Osteoblast (primary cell): ENCODE data around the gene ADK. TPM values are rescaled to one million over a fixed set of nuclear protein-coding genes. Genes with fewer than 3 reads are reported as not detected.

ENCODE experiments used
- DNase-seq: peaks from one replicate; pipeline ENCODE4 v3.0.0; 2011; ENCODE audit warnings: low spot score, mixed read lengths; ENCODE audit not compliant: insufficient read length; ENCODE audit errors: missing footprints
- H2AFZ ChIP-seq: 2 replicates; pipeline ENCODE4 v1.6.0; 2011; ENCODE audit warnings: mild to moderate bottlenecking, low read length
- H3K27ac ChIP-seq: 2 replicates; pipeline ENCODE4 v1.5.1; 2011; ENCODE audit warnings: mild to moderate bottlenecking, low read depth, low read length, moderate library complexity
- H3K27me3 ChIP-seq: 2 replicates; pipeline ENCODE4 v1.6.0; 2012; ENCODE audit warnings: mild to moderate bottlenecking, control low read depth, inconsistent platforms, low read length, moderate library complexity; ENCODE audit not compliant: insufficient read depth
- H3K36me3 ChIP-seq: 2 replicates; pipeline ENCODE4 v1.5.1; 2011; ENCODE audit warnings: mild to moderate bottlenecking, low read length, control low read depth, moderate library complexity; ENCODE audit not compliant: insufficient read depth
- H3K4me1 ChIP-seq: 2 replicates; pipeline ENCODE4 v1.5.1; 2011; ENCODE audit warnings: mild to moderate bottlenecking, low read length, control low read depth, moderate library complexity; ENCODE audit not compliant: insufficient read depth
- H3K4me2 ChIP-seq: 2 replicates; pipeline ENCODE4 v1.6.0; 2011; ENCODE audit warnings: mild to moderate bottlenecking, low read length; ENCODE audit not compliant: insufficient read depth
- H3K4me3 ChIP-seq: fragments of 200-600 bp; sonication (generic); 3 replicates; pipeline ENCODE4 v1.5.1; 2012; ENCODE audit warnings: mild to moderate bottlenecking, low read length, inconsistent platforms; ENCODE audit not compliant: insufficient read depth
- H3K79me2 ChIP-seq: 2 replicates; pipeline ENCODE4 v1.6.0; 2012; ENCODE audit warnings: mild to moderate bottlenecking, low read length, control low read depth, inconsistent platforms; ENCODE audit not compliant: insufficient read depth
- H3K9me3 ChIP-seq: 2 replicates; pipeline ENCODE4 v1.5.1; 2011; ENCODE audit warnings: low read depth, low read length, control low read depth
- H4K20me1 ChIP-seq: 2 replicates; pipeline ENCODE4 v1.6.0; 2012; ENCODE audit warnings: mild to moderate bottlenecking, low read length, control low read depth; ENCODE audit not compliant: insufficient read depth
- CTCF ChIP-seq: IDR thresholded peaks from 2 replicates; pipeline ENCODE4 v1.5.1; 2011; ENCODE audit warnings: mild to moderate bottlenecking, low read depth, low read length, moderate library complexity; ENCODE audit errors: extremely low read depth
- total RNA-seq: library from RNA; depleted of rRNA; stranded (reverse); fragments of >200 nt; gene quantifications from 2 replicates; pipeline ENCODE4 v1.2.3, GENCODE V29; 2012

ADK gene
- total RNA-seq, 1 donor: 34.0 TPM

GRCh38 chr10:74733612-74734011 lies 582.6 kb downstream of the ADK start:
- Histone ChIP-seq H3K9me3 (no peaks in the 10 kb centered on the region), H4K20me1 (no peaks in the 10 kb centered on the region)
- DNase-seq: no peak

GRCh38 chr10:74736029-74736428 lies 585.0 kb downstream of the ADK start:
- Histone ChIP-seq H2AFZ (no peak overlapping the region), H3K4me2 (no peak overlapping the region), H3K36me3 (no peaks in the 10 kb centered on the region), H3K4me1 (no peaks in the 10 kb centered on the region), H3K9me3 (no peaks in the 10 kb centered on the region), H3K79me2 (no peaks in the 10 kb centered on the region), H3K27ac (no peak overlapping the region), H3K4me3 (no peak overlapping the region), H3K27me3 (no peaks in the 10 kb centered on the region), H4K20me1 (no peaks in the 10 kb centered on the region)
- TF ChIP-seq CTCF: no peak
- no peak for DNase-seq

More at GRCh38 chr10:74733612-74734011, 582.6 kb downstream of the ADK start:
- Histone ChIP-seq H2AFZ (no peak overlapping the region), H3K27me3 (no peaks in the 10 kb centered on the region), H3K4me2 (no peak overlapping the region), H3K4me1 (no peaks in the 10 kb centered on the region), H3K36me3 (no peaks in the 10 kb centered on the region), H3K27ac (no peak overlapping the region), H3K4me3 (no peak overlapping the region), H3K79me2 (no peaks in the 10 kb centered on the region)
- TF ChIP-seq CTCF: no peak

GRCh38 chr10:74738052-74738451 lies 587.0 kb downstream of the ADK start:
- H3K4me2 ChIP-seq: no peak overlapping the region
- H3K27me3 ChIP-seq: no peaks in the 10 kb centered on the region
- TF ChIP-seq CTCF: no peak
- no peaks in the 10 kb centered on the region for H3K79me2 ChIP-seq
- H3K9me3 ChIP-seq: no peaks in the 10 kb centered on the region
- DNase-seq: no peak
- H3K36me3 ChIP-seq: no peaks in the 10 kb centered on the region
- no peak overlapping the region for H2AFZ ChIP-seq
- no peak overlapping the region for H3K27ac ChIP-seq
- no peaks in the 10 kb centered on the region for H4K20me1 ChIP-seq
- H3K4me3 ChIP-seq: no peak overlapping the region
- H3K4me1 ChIP-seq: no peaks in the 10 kb centered on the region

- Histone ChIP-seq H3K4me3 (no peak overlapping the region), H4K20me1 (no peaks in the 10 kb centered on the region), H2AFZ (no peak overlapping the region), H3K79me2 (no peaks in the 10 kb centered on the region), H3K27me3 (no peaks in the 10 kb centered on the region), H3K36me3 (no peaks in the 10 kb centered on the region), H3K27ac (no peak overlapping the region), H3K9me3 (no peaks in the 10 kb centered on the region), H3K4me1 (no peaks in the 10 kb centered on the region), H3K4me2 (no peak overlapping the region)
- TF ChIP-seq CTCF: no peak
- no peak for DNase-seq
These were observed 587.5 kb downstream of the ADK start for GRCh38 chr10:74738542-74738941.
